NCI-H1092 treated with DMSO at 0.1 percent for 48 hours (cell line): ENCODE data around the gene TRIM9.
A peak's percentile ranks its signal among the peaks of the same experiment; 100 is the strongest.

ENCODE experiments used
- DNase-seq: peaks from one replicate; lab custom pipeline; 2025; lab: John Stamatoyannopoulos, UW

Gene TRIM9

DNA sequence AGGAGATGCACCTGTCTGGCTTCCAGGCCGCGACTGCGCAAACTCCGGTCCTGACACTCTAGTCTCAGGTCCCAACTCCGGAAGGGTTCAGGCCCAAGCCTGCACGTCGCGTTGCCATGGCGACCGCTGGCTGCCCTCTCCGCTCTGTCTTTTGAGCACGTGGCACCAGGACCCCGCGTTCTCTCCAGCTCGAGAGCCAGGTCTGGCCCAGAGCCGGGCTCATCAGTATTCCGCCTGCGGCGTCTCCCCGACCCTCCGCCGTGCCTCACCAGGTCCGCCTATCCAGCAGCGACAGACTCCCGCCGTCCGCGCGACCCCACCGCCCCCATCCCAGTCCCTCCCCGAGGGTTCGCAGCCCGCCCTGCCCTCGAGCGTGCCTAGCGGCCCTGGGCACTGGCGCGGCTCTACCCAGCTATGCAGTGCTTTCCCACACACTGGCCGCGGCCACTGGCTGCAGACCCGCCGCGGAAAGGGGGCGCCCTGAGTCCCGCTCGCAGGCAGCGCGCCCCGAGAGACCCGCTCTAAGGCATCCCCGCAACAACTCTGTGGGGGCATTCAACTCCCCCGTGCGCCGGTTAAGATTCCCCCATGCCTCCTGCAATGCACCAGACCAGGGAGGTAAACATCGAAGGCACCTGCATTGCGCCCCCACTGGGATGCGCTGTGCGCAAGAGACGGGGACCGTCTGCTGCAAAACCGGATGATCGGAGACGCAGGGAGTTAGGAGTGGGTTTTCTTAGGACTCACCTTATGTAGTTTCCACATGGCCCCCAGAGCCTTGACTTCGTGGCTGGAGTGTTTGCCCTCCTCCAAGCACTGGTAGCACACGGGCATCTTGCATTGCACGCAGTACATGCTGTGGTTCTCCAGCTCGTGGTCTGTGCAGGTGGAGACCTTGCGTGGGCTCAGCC lies 1.3 kb downstream of the TRIM9 start:
- DNase-seq = peak; percentile 83

DNA sequence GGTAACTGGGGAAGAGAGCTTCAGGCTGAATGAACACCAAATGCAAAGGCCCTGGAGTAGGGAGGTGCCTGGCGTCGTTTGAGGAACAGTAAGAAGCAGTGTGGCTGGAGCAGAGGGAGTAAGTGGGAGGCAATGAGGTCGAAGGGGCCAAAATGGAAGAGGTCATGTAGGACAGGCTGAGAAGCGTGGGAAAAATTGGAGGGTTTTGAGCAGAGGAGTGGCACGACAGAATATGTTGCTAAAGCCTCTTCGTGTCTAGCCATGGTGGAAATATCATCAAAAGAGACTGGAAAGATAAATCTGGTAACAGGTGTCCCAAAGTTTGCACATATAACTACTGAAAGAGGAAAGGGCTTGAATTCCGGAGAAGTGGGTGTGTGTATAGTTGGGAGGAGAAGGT lies 1.9 kb downstream of the TRIM9 start:
- DNase-seq = peak; percentile 24

DNA sequence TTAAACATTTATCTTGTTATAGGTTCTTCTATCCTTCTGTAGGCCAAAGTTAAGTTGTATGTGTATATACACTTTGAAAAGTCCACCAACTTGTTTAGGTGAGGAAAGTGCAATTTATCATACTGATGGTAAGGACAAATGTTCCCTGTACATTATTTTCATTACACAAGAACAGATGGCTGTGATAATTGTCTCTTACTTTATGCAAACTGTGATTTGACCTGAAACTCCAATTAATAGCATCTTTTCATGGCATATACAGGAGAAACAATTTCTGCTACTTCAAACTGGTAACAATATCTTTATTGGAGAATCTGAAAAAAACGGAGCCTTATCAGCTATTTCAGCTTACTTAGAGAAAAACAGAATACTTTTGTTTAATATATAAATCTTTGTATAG lies 5.6 kb downstream of the TRIM9 start:
- no peak for DNase-seq

DNA sequence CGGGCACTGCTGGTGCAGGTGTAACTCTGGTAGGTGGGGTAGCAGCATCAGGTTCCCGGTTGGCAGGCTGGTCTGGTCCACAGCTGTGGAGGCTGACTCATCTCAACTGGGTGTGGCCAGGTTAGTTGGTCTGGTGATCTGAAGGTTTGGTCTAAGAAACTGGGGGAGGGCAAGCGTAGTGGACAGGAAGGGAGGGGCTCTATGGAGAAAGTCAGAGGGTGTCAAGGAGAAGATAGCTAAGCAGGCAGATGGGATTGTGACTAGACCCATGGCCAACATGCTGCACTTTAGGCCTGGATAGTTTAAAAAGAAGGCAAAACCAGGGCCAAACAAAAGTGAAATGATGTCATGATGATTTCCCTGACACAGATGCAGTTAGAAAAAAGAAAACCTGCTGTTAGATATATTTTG lies 7.9 kb downstream of the TRIM9 start:
- DNase-seq = no peak

DNA sequence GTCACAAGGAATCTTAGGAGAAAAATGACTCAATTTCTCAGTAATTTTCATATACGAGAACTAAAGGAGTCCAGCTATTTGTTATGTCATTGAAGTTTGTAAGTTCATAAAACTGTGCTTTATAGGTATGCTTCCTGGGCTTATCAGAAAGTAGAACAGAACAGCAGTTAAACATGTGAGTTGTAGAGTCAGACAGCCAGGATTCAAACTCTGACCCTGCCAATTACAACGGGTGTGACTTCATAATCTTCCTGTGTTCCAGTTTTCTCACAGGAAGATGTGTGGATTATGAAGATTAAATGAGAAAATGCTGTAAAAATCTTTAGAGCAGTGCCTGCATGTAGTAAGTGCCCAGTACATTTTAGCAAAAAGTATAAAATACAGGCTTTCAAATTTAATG lies 8.9 kb downstream of the TRIM9 start:
- no peak for DNase-seq

DNA sequence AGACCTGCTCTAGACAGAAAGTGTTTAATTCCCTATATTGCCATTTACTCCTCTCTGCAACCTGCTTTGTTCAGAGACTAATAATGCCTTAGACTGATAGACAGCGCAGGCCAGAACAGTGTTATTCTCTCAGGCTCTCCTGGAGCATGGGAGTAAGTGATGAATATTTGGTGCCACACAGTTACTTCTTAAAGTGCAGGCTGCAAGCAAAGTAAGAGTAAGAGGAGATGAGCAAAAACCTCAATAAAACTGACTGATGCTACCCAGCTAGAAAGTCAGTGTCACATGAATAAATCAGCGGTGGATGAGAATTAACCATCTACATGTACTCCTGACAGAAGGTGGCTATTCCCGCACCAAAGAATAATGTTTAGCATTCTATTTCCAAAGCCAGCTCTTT lies 9.9 kb downstream of the TRIM9 start:
- DNase-seq = no peak

DNA sequence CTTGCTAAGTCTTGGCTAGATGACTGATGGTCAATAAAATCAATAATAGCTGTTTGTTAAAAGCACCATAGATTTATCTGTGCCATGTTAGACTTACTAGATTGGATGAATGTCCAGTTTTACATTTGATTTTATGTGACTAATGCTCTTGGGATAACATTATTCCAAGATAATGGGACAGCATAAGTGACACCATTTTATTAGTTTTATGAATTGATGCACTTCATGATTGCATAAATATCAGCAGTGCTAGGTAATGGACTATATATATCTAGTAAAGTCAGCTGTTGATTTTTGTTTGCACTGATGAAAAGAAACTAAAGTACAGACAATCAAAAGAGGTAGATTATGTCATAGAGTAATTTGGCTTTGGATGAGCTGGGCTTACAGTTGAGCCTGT lies 10.4 kb downstream of the TRIM9 start:
- no peak for DNase-seq

DNA sequence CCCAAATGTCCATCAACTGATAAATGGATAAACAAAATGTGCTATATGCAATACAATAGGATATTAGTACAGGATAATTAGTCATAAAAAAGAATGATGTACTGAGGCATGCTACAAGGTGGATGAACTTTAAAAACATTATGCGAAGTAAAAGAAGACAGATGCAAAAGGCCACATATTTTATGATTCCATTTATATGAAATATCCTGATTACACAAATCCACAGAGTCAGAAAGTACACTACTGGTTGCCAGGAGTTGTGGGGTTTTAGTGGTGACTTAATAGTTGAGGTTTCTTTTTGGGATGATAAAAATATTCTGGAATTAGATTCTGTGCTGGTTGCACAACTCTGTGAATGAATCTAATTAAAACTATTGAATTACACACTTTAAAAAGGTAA lies 12.6 kb downstream of the TRIM9 start:
- no peak for DNase-seq

DNA sequence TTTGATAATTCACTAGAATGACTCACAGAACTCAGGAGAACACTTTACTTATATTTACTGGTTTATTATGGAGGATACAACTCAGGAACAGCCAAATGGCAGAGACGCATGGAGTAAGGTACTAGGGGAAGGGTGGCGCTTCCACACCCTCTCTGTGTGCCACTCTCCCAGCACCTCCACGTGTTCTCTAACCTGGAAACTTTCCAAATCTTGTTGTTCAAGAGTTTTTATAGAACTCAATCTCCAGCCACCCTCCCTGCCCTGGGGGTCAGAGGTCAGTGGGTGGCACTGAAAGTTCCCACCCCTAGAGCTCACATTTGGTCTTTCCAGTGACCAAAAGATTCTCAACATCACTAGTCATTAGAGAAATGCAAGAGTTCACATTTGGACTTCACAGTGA lies 13.2 kb downstream of the TRIM9 start:
- no peak for DNase-seq

DNA sequence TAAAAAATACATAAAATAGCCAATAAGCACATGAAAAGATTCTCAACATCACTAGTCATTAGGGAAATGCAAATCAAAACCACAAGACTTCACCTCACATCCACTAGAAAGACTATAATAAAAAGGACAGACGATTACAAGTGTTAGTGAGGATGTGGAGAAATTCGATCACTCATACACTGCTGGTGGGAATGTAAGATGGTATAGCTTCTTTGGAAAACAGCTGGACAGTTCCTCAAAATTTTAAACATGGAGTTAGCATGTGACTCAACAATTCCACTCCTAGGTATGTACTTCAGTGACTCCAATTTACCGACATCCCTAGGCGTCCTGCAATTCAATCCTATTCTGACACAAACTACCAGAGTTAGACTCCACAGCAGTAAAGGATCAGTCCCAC lies 13.7 kb downstream of the TRIM9 start:
- no peak for DNase-seq

DNA sequence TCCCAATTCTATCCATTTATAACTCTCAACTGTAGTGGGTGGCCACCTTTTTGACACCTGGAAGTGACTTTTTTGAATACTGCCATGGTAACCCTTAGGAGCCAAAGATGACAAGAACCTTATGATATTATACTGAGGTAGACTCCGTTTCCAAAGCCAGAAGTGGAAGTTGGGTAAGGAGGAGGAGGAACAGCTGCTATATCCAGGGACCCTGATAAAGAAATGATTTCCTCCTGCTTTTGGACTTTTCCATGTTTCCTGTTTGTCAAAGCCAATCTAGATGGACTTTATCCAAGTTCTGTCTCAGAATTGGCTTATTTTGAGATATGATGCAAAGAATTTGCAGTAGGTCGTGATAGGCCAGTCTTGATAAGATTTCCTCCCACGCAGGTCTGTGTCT lies 14.3 kb downstream of the TRIM9 start:
- no peak for DNase-seq

DNA sequence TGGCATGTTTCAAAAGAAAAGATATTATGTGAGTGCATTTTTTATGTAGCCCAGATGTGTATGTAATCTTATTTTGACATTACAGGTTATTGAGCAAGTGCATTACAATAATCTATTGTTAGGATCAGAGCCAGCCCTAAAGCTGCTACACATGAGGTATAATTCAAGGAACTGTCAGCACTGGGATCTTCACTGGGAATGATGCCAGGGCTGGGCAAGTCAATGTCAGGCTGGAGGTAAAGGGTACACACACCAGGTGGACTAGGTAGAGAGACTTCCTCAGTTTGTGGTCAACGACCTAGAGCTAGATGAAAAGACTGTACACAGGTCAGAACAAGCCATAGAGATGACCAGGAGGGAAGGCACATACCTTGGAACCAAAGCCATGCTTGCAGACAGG lies 15.4 kb downstream of the TRIM9 start:
- peak; percentile 13 for DNase-seq

DNA sequence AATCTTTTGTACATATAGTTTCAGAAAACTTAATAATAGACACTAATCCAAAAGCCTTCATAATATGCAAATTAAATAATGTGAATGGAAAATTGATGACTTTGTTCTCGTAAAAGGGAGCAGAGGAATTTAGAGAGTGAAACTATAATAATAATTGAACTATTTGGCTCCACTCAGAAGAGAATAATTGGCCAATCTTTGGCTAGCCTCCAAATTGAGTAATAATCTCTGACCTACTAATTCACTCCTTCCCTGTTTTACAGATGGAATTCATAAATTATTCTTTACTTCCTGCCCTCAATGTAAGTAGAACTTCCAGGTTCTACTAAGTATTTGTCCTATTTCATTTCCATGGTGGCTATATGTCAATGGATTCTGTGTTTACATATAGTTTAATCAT lies 15.8 kb downstream of the TRIM9 start:
- no peak for DNase-seq

DNA sequence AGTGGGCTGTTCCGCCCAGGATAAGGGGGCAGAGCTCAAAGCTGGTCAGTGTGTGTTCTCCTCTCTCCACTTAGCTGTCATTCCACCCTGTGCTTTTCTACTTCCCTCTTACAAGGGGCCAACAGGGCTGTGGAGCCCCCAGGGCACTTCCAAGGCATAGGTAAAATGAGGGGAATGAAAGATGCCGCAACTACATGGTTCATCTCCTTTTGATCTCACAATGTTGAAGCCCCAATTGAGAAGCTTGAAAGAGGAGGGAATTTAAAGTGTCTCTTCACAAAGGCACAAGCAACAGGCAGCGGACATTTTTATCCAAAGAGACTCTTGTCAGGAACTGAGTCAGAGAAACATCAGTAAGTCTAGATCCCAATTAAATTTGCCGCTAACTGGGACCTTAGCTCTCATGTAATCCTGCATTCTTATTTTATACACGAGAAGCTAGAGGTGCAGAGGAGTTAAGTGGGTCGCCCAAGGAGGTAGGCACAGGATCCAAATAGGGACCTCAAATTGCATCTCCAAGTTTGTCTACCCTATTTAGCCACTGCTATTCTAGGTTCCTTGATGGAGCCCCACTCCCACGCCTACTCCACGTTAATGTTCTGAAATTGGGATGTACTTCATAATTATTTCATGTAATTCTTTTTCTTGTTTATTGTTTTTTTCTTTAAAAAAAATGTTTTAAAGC lies 20.1 kb downstream of the TRIM9 start:
- no peak for DNase-seq

DNA sequence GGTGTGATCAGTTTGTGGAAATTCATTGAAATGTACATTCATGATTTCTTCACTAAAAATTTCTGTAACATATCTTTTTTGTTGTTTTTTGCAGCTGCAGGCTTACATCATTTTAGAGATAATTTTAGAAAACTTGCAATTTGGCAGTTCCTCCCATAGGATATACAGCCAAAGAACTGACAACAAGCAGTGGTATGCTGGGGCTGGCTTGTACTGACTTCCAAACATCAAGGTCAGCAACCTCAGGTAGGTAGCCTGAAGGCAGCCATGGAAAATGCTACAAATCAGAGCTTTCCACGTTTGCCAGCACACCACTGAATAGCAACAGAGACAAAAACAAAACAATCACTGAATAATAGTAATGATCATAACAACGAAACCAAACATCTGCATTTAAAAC lies 21.2 kb downstream of the TRIM9 start:
- no peak for DNase-seq

DNA sequence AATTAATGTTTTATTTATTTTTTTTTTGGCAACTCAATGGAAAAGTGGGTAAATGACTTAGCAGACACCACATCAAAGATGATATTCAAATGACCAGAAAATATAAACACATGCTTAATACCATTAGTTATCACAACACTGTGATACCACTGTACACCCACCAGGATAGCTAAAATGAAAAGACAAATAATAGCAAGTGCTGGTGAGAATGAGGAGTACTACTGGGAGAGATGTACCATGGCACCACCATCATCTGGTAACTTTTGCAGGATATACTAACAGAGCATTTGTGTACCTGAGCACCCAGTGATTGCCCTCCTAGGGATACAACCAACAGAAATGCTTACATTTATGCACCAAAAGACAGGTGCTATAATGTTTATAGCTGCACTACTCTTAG lies 21.9 kb downstream of the TRIM9 start:
- no peak for DNase-seq

DNA sequence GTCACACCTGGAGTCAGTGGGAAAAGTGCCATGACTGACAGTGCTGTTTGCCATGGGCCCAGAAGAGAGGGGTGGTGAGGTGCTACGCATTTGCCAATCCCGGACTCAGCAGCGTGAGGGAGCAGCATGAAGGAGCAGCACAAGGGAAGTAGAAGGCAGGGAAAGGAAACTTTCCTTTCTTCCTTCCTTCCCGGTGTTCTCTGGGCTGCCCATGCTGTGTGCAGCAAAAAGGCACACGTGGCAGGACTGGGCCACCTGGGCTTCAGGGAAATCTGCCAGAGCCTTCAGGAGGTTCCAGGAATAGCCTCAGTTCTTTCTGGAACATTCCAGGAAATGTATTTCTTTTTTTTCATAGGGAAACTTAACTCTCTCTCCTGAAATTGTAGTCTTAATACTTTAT lies 23.0 kb downstream of the TRIM9 start:
- no peak for DNase-seq

DNA sequence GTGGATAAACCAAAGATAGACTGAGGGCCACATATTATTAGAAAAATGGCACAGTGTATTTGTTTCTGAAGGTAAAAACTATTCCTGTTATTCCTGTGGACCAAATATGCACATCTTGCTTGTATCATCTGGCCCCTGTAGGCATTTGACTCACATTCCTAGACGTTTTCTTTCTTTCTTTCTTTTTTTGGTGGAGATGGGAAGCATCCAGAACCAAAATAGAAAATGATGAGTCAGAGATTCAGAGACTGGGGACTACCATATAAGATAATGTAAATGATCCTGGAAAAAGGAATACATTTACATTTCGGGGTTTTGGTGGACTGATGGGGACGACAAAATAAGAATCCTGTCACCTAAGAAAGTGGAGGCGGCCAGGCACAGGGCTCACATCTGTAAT lies 24.2 kb downstream of the TRIM9 start:
- no peak for DNase-seq

DNA sequence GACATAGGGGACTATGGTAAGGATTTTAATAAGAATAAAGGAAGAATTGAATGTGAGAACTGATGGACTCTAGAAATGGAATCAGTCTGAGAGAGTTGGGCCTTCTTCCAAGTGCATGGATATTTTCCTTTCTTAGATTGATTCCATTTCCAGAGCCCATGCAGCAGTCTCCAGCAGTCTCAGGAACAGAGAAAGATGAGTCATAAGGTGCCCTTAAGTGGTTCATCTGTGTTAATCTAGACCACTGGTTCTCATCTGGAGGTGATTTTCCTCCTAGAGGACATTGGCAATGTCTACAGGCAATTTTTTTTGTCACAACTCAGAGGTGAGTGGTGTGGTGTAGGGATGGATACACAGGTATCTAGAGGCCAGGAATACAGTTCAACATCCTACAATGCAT lies 25.9 kb downstream of the TRIM9 start:
- DNase-seq = no peak

DNA sequence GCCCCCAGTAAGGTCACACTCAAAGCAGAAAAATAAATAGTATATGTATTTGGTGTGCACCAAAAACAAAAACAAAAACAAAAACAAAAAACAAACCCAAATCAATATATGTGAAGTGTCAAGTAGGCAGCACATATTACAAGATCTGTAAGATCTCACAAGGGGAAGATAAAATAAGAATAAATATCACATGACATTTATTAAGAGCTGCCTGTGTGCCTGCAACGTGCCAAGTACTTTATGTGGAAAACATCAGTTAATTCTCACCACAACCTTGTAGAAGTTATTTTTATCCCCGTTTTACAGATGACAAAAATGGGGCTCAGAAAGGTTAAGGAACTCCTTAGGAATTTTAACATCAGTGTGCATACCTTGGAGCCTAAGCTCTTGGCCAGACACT lies 26.6 kb downstream of the TRIM9 start:
- no peak for DNase-seq

DNA sequence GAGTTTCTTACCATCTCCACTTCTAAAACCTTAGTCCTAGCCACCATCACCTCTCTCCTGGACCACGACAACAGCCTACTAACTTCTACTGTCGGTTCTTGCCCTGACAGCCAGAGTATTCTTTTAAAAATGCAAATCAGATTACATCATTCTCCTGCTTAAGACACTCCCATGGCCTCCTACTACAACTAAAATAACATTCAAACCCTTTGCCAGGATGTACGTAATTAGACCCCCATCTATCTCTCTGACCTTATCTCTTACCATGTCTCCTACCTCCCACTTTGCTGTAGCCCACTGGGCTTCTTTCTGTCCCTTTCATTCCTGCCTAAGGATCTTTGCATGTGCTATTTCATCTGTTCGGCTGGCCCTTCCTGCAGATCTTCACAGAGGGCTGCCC lies 27.6 kb downstream of the TRIM9 start:
- no peak for DNase-seq

DNA sequence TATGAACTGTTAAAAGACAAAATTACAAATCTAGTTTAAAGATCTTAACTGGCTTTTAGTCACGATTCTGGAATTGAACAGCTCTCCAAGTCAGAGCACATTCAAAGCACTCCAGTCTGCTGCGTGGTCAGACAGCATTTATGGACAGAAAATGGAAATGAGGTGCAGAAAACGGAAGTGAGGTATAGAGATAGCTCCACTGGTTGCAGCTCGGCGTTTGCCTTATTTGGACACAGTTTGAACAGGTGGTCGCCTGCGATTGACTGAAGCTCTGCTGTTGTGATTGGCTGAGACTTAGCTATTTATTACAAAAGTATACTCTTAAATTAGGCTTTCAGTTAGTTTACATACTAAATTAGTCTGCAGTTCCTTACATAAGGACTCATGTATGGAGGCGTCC lies 28.3 kb downstream of the TRIM9 start:
- no peak for DNase-seq

DNA sequence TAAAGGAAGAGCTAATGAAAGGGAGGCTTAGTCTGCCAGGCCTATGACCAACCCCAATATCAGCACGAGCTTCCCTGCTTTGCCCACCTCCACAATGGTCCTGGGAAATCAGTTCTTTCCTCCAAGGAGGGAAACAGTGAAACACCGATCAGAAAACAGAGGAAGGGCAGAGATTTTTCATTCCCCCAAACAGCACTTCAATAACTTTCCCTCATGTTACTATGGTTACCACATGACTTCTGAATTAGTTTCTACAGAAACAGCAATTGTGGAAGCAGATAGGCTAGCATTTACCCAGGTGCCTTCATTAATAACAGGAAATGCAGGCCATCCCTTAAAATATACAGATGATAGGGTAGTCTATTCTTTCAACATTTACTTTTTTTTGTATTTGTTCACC lies 35.9 kb downstream of the TRIM9 start:
- no peak for DNase-seq

DNA sequence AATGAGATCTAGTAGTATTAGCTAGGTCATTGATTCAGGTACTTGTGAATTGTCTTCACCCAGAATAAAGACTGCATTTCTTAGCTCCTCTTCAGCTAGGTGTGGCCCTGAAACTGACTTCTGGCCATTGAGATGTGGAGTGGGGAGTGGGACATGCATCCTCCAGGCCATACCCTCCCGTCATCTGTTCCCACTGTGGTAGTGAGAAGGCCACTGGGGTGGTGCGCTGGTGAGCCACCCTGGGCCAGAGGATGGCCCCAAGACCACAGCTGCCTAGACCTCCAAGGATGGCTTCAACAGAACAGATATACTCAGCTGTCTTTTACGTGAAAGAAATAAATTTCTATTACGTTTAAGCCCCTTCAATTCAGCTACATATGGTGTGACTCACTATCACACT lies 36.5 kb downstream of the TRIM9 start:
- DNase-seq = no peak
